GM19351 (cell line): ENCODE data around the gene KAT8.
"Not testable (repeated sequence)": the region's sequence is repeated elsewhere in the genome, so short reads cannot be mapped to it uniquely, and the experiment has no call there.

ENCODE experiments used
- ATAC-seq: cut with Tn5 transposase; IDR thresholded peaks from one replicate; pipeline ENCODE4 v1.9.1; 2021; ENCODE audit warnings: mild to moderate bottlenecking, moderate library complexity; ENCODE audit not compliant: unreplicated experiment

Gene KAT8

DNA sequence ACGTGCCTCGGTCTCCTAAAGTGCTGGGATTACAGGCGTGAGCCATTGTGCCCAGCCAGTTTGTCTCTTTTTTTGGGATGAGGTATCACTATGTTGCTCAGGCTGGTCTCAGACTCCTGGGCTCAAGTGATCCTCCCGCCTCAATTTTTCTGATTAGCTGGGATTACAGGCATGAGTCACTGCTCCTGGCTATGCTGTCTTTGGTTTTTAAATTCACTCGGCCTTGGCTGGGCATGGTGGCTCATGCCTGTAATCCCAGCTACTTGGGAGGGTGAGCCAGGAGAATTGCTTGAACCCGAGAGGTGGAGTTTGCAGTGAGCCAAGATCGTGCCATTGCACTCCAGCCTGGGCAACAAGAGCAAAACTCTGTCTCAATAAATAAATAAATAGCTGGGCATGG, 27.0 kb downstream of the KAT8 start:
- not testable (repeated sequence) for ATAC-seq

DNA sequence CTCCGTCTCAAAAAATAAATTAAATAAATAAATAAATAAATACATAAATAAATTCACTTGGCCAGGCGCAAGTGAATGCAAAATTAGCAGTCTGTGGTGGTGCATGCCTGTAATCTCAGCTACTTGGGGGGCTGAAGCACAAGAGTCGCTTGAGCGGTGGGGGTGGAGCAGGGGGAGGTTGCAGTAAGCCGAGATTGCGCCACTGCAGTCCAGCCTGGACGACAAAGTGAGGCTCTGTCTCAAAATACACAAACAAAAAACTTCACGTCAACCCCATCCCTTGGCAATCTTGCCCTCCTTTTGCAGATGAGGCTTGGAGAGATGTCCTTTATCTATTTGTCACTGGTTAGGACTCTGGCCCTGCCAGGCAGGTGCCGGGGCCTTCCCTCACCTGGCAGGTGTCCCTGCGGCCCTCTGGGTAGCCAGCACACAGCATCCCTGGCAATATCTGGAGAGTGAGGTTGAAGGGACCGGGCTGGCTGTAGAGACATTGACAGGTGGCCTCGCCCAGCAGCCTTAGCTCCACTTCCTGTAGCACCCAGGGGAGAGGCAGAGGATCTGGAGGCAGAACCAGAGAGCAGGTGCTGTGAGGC, 28.0 kb downstream of the KAT8 start:
- no peak for ATAC-seq

DNA sequence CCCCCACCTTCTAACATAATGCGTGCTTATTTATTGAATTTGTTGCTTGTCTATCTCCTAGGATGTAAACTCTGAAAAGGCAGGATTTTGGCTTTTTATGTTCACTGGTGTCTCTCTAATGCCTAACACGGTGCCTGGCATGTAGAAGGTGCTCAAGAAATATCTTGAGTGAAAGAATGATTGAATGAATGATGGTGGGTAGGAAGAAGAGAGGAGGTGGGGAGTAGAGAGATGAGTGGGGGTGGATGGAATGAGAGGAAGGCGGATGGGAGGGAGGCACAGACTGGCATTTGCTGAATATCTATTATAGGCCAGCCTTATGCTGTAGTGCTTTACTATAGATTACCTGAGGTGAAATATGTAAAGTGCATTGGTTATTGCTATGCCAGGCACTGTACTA, 30.1 kb downstream of the KAT8 start:
- ATAC-seq = no peak

DNA sequence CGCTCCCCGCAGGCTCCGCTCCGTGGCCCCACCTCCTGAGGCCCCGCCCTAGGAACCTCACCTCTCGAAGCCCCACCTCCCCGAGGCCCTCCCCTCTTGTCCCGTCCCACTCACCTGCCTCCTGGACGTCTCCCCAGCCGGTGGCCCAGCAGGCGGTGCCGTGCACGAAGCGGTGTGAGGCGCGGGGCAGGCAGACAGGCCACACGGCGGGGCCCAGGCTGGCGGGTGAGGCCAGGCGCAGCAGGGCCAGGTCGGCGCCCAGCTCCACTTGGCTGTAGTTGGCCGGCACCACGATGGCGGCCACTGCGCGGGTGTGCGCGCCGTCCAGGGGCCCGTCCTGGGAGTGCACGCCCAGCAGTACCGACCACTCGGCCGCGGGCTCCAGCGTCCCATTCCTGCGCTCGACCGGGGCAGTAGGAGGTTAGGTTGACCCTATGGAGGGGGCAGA, 30.8 kb downstream of the KAT8 start:
- ATAC-seq = no peak

DNA sequence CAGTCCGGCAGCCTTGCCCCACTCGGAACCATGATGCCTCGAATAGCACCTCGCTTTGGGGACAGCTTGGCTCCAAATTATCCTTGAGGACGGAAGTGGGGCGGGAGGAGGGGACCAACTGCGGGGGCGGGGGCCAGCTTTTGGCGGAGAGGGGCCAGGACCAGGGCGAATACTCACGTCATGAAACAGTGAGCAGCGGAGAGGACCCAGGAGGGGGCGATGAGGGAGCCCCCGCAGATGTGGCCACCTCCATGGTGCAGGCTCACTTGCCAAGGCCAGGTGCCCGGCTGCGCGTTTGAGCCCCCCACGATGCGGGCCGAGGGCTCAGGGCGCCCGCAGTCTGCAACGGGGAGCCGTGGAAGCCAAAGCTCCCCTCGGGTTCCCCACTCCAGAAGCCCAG, 31.4 kb downstream of the KAT8 start:
- no peak for ATAC-seq

DNA sequence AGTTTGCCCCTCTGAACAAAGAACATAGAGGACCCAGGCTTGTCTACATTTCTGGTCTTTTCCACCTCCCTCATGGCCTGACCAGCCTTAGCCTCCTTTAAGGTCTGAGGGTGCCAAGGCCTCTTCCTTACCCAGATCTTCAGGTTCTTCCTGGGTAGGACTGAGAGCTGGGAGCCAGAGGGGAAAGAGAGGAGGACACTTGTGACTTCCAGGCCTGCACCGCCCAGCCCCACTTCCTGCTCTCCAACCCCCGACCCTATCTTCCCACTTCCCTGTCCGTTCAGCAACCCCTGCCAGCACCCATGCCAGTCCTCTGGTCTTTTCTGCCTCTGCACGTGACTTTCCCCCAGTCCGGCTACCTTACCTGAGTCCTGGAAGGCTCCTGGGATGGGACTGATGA, 31.9 kb downstream of the KAT8 start:
- ATAC-seq = no peak

DNA sequence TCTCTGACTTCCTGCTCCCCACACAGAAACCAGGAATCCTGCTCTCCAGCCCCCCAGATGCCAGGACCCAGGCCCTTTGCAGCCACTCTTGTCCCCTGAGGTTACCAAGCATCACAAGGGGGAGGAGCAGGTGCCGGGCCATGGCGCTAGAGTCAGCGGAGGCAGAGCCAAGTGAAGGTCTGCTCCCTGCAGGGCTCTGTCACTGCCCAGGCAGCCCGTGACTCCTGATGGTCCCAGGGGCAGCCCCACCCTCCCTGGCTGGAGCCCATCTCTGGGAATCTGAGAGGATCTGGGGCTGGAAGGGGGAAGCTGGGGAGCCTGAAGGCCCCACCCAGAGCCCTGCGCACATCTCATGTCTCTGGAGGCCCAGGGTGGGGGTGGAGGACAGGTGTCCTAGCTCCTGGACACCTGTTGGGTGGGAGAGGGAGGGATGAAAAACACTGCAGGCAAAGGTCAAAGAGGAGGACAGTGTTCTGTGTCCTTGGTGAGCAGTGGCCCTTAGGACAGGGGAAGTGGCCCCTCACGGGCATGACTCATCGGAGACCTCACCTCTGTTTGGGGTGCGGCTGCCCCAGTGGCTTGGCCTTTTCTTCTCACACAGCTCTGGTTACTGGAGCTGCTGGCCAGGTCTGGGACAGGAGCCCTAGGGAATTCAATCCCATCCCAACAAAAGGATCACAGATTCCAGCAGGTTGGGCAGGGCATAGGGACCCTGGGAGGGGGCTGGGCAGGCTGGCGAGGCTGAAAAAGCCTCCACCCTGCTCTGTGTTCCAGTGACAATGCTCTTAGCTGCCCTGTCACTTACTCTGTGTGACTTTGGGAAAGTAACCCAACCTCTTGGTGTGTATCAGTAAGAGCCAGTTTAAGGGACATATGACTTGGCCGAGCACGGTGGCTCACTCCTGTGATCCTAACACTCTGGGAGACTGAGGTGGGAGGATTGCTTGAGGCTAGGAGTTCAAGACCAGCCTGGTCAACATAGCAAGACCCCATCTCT, 32.7 kb downstream of the KAT8 start, which contains the start of gene PRSS36:
TSS of gene PRSS36 (minus strand) at position 173 of the 997 bp plus-strand sequence. CDS start at position 142, 31 bp downstream.
- no peak for ATAC-seq

DNA sequence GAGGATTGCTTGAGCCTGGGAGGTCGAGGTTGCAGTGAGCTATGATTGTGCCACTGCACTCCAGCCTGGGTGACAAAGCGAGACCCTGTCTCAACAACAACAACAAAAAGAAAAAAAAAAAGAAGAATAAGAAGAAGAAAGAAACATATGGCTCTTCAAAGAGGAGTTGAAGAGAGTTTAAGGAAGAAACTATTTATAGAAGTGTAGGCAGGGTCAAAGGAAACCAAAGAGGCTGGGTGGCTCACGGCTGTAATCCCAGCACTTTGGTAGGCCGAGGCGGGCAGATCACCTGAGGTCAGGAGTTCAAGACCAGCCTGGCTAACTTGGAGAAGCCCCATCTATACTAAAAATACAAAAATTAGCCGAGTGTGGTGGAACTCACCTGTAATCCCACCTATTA, 33.5 kb downstream of the KAT8 start:
- not testable (repeated sequence) for ATAC-seq

DNA sequence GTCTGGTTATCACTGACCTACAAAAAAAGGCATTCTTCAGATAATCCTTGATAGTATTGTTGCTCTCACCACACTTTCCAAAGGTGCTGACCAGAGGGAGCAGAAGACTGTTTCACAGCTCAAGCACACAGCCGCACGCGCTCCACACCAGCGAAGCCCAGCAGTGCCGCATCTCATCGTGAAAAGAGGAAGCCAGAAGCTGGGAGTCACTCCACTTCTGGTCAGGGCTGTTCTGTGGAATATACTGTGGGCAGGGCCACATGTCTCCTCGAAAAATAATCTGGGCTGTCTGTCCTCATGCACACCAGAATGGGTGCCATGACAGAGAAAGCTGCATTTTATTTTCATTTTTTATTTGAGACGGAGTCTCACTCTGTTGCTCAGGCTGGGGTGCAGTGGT, 39.7 kb downstream of the KAT8 start:
- no peak for ATAC-seq

DNA sequence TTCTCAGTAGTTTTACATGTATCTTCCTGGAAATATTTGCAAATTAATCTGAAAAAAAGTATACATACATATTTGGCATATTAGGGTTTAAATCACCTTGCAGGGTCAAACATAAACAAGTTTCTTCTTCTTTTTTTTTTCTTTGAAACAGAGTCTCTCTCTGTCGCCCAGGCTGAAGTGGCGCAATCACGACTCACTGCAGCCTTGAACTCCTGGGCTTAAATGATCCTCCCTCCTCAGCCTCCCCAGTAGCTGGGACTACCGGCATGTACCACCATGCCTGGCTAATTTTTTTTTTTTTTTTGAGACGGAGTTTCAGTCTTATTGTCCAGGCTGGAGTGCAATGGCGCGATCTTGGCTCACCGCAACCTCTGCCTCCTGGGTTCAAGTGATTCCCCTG, 49.9 kb downstream of the KAT8 start:
- ATAC-seq = no peak

DNA sequence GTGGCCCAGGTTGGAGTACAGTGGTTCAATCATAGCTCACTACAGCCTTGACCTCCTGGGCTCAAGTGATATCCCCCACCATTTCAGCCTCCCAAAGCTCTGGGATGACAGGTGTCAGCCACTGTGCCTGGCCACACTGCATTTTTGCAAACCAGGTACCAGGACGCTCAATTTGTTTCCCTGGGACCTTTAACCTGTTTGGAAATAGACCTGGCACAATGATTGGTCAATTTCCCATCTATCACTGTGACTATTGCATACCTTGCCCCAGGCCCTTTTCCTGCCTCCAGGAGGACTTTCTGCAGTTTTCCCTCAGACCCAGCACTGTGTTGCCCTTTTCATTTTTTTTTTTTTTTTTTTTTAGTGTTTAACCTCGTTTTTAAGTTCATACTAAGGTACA, 51.4 kb downstream of the KAT8 start:
- no peak for ATAC-seq

DNA sequence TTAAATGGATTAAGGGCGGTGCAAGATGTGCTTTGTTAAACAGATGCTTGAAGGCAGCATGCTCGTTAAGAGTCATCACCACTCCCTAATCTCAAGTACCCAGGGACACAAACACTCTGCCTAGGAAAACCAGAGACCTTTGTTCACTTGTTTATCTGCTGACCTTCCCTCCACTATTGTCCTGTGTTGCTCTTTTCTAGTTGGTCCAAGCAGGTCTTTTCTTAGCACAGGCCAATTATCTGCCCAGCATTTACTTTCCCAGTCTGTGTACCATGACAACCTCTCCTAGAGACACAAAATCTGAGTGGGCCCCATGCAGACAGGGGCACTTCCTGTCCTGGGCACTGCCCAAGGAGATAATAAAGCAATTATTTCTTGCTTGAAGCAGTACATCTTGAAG, 52.6 kb downstream of the KAT8 start:
- not testable (repeated sequence) for ATAC-seq

DNA sequence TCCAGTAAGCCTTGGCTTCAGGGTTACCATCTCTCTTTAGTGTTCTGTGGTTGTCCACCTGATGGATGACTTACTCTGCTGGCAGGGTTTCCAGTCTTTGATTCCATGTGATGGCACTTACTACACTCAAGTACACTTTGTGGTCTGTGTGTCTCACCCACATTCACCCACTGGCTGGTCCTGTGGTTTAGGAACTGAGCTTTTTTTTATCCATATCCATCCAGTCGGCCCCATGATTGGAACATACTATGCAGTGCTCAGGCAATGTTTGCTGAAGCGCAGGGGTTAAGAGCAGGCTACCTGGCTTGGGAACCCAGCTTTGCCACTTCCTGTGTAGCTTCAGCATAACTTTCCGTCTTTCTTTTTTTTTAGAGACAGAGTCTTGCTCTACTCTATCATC, 59.7 kb downstream of the KAT8 start:
- ATAC-seq = no peak

DNA sequence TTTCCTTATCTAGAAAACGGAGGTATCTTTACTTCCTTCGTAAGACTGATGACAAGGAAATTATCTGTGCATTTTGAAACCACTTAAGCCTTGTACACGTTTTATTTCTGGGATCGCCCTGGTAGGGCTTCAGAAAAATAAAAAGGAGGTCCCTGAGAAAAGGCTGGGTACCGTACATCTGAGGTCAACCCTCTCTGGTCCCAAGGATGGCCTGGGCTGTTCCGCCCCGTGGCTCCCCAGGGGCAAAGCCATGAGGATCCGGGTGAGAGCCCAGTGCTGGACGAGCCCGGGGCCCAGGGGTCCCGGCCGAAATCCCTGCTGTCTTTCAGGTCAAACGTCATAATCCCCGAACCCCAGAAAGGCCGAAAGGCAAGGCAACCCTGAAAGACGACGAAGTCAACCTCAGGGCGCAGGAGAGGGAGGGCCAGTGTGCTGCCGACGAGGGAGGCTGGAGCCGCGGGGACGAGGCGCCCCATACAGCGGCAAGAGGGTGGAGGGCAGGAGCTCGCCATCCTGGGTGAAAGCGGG, 61.8 kb downstream of the KAT8 start:
- peak; percentile 4 for ATAC-seq

DNA sequence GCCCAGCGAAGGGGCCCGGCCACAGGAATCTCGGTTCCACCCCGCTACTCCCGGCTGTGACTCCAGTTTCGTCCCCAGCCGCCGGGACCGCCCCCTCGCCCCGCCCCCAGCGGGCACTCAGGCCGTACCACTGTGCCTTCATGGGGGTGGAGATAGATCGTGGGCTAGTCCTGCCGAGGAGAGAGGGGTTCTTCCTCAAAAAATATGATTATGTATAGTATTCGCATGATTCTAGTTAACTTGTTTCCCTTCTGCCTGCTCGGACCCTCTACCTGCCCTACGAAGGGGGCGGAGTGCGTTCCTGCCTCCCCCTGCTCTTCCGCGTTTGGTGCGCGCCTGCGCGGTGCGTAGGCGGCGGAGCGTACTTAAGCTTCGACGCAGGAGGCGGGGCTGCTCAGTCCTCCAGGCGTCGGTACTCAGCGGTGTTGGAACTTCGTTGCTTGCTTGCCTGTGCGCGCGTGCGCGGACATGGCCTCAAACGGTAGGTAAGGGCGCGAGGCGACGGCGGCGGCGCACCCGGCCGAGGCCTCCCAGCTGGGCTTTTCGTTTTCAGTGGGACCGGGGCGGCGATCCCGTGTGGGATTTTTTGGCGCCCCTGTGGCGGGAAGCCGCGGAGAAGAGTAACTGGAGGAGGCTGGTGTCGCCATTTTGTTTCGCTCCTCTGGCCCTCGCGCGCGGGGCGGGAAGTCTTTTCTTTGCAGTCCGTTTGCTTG, 62.4 kb downstream of the KAT8 start, which contains the start of gene FUS:
TSS of gene FUS (plus strand) at position 393 of the 713 bp plus-strand sequence. CDS start at position 469, 76 bp downstream.
- ATAC-seq = peak; percentile 43
